Stimulated activated naive CD8-positive, alpha-beta T cell treated with anti-CD3 and anti-CD28 coated beads, Interleukin-15, Interleukin-2, amounts not matched to agents 100 U/mL and 50 U/mL, for 24 hours (primary cell): ENCODE measurements around the gene IFTAP.
A peak's percentile ranks its signal among the peaks of the same experiment; 100 is the strongest.

Experiments
- ATAC-seq: fragments of 150-1000 bp; cut with Tn5 transposase; one replicate; pipeline ENCODE4 v1.10.0; 2021
- DNase-seq: peaks from one replicate; pipeline ENCODE4 v3.0.0; 2021

IFTAP gene

DNA sequence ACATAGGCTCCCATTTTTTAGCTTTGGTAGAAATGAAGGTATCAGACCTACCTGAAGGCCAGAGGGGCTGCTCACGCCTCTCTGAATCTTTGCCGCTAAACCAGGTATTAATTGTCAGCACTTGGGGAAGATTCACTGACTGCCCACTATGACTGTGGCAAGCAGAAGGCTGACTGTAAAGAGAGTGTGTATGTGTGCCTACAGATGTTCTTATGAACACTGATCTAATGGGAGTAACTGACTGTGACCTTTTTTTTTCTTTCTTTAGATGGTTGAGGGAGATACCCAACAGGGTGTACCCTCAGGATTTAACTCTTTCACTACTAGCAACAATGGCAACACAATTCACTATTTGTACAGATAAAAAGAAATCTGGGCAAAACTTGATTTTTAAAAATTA lies 3.7 kb downstream of the IFTAP start, which contains the start of gene RAG2:
TSS of gene RAG2 (minus strand) at position 186 of the 400 bp plus-strand sequence. CDS start 4,068 bp downstream, outside the sequence.
- ATAC-seq, result no peak
- DNase-seq, result no peak

DNA sequence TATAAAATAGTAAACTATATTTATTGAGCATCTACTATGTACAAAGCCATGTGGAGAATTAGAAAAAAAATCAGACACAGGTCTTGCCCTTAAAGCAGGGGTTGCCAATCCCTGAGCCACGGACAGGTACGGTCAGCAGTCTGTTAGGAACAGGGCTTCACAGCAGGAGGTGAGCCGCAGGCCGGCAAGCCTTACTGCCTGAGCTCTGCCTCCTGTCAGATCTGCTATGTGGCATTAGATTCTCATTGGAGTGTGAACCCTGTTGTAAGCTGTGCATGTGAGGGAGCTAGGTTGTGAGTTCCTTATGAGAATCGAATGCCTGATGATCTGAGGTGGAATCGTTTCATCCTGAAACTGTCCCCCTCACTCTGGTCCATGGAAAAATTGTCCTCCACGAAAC lies 5.9 kb downstream of the IFTAP start:
- no peak for DNase-seq
- ATAC-seq, result no peak

- DNase-seq (no peak), ATAC-seq (no peak)
These were observed 6.9 kb downstream of the IFTAP start for GRCh38 chr11:36601155-36601554.

GRCh38 chr11:36602135-36602534 lies 7.8 kb downstream of the IFTAP start:
- no peak for DNase-seq

DNA sequence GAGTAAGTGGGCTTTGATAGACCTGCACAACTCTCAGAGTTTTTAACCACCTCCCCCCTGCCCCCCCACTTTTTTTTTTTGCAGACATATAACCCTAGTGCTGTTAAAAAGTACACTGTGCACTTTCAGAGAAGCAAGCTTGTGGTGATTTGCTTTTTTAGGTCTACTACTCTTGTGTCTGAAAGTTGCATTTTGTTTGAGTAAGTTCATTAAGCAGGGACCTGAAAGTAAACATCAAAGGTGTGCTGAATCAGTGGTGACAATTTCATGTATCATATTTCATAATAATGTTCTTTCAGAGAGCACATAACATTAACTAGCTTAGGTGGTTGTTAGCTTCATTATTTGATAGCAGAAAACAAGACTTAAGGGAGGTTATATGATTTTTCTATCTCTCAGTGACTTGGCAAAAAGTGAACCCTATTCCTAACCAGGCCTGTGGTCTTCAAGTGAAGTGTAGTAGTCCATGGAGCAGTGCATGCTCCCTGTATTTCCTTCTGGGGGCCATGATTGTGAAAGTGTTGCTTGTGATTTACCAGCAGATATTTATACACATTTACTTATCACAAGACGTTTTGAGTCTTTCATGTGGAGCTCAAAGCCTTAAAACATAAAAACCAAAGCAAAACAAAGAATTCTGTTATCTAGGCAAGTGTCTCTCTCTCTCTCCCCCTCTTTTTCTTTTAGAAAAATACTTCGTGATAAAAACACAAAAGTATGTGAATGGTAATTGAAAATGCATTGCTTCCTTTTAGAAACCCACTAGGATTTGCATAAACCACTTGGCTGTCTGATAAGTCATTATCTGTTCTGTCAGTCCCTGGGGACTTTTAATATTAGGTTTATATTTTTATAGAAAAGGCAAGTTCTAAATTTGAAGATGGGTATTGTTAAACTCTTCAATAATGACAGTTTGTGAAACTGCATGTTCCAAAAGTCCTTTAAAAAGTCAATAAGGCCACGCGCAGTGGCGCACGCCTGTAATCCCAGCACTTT lies 11.2 kb downstream of the IFTAP start:
- ATAC-seq (no peak), DNase-seq (no peak)

More at GRCh38 chr11:36602135-36602534, 7.8 kb downstream of the IFTAP start:
- ATAC-seq, result no peak

- ATAC-seq, result no peak
These were observed 14.3 kb downstream of the IFTAP start for GRCh38 chr11:36608491-36609199.

DNA sequence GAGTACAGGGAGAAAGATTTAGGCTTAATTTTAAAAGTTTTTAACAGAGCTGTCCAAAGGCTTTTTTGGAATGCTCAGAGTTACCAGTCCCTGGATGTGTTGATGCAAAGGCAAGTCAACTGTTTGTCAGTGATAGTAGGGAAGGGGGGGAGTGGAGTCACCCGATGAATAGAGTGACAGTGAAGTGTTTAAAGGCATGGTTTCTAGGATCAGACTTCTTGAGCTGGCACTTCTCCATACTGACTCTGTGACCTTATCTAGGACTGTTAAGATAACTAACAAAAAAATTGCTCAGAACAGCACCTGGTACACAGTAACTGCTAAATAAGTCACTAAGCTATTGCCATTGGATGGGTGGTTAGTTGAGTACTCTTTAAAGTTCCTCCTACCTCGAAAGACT lies 15.1 kb downstream of the IFTAP start:
- no peak for ATAC-seq
- DNase-seq, result no peak

More at GRCh38 chr11:36608491-36609199, 14.3 kb downstream of the IFTAP start:
- no peak for DNase-seq

GRCh38 chr11:36615826-36616225 lies 21.5 kb downstream of the IFTAP start:
- DNase-seq, result no peak
- ATAC-seq, result no peak

DNA sequence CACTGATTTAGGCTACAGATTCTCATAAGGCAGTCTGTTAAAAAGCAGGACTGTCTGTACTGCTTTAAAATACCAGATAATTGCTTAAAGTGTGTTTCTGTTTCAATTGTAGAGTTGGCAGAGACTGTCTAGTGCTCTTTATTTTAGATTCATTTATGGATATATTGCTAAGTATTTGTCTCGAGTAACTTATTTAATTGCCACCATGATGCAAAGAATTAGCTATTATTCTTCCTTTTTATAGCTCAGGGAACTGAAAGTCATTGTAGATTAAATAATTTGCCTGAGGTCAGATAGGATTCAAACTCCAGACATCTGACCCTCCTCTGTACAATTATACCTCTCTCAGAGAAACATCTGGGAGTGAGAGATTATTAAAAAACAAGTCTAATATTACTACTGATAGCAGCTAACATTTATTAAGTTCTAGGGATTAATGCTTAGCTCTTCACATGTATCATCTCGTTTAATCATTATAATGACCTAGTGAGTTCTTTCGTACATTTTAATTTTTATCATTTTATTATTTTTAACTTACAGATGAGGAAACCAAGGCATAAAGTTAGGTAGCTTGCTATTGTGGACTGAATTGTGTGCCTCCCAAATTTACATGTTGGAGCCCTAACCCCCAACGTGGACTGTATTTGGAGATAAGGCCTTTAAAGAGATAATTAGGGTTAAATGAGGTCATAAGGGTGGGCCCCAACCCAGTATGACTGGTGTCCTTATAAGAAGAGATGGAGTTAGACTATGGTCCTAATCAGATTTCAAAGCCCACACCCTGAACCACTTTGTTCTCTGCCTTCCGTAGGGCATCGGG lies 23.5 kb downstream of the IFTAP start:
- DNase-seq, result no peak
- no peak for ATAC-seq

- ATAC-seq (no peak), DNase-seq (no peak)
These were observed 24.2 kb downstream of the IFTAP start for GRCh38 chr11:36618363-36619047.

GRCh38 chr11:36619502-36619901 lies 25.2 kb downstream of the IFTAP start:
- no peak for ATAC-seq

DNA sequence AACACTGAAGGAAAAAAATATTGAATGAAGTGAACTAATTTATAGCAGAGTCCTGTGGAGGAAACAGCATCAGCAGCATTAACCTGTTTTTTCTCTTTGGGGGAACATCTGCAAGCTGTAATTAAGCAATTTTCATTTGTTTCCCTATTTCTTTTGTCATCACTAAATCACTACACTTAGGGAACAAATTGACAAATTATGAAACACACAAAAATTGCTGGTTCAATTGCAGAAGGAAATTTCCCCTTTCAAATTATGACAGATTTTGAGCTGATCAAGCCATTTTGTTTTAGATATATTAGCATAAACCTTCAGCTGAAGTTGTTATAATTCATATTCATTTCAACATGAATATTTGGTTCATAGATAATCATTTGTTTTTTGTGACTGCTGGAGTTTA lies 25.9 kb downstream of the IFTAP start:
- no peak for ATAC-seq

More at GRCh38 chr11:36619502-36619901, 25.2 kb downstream of the IFTAP start:
- DNase-seq, result no peak

GRCh38 chr11:36622431-36623136 lies 28.3 kb downstream of the IFTAP start:
- DNase-seq (no peak), ATAC-seq (peak; percentile 46)

More for the DNA sequence above, 25.9 kb downstream of the IFTAP start:
- DNase-seq, result no peak

GRCh38 chr11:36623494-36623893 lies 29.2 kb downstream of the IFTAP start:
- DNase-seq (no peak), ATAC-seq (no peak)

DNA sequence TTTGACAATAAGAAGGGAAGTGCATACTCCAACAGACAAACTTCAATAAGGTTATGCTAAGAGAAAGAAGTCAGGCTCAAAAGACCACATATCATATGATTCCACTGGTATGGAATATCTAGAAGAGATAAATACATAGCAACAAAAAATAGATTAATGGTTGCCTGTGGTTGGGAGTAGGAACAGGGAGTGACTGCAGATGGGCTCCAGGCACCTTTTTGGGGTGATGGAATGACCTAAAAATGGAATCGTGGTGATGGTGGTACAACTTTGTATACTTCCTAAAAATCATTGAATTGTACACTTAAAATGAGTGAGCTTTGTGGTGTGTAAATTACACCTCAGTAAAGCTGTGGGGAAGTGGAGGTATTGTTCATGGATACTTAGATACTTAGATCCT lies 32.7 kb downstream of the IFTAP start:
- ATAC-seq, result no peak
- DNase-seq, result no peak

- no peak for ATAC-seq
- DNase-seq, result no peak
These were observed 33.2 kb downstream of the IFTAP start for GRCh38 chr11:36627471-36627870.

GRCh38 chr11:36628141-36628540 lies 33.8 kb downstream of the IFTAP start:
- ATAC-seq, result no peak
- no peak for DNase-seq

- DNase-seq, result no peak
- no peak for ATAC-seq
These were observed 34.5 kb downstream of the IFTAP start for GRCh38 chr11:36628765-36629244.

GRCh38 chr11:36631774-36632173 lies 37.5 kb downstream of the IFTAP start:
- ATAC-seq (no peak), DNase-seq (no peak)

DNA sequence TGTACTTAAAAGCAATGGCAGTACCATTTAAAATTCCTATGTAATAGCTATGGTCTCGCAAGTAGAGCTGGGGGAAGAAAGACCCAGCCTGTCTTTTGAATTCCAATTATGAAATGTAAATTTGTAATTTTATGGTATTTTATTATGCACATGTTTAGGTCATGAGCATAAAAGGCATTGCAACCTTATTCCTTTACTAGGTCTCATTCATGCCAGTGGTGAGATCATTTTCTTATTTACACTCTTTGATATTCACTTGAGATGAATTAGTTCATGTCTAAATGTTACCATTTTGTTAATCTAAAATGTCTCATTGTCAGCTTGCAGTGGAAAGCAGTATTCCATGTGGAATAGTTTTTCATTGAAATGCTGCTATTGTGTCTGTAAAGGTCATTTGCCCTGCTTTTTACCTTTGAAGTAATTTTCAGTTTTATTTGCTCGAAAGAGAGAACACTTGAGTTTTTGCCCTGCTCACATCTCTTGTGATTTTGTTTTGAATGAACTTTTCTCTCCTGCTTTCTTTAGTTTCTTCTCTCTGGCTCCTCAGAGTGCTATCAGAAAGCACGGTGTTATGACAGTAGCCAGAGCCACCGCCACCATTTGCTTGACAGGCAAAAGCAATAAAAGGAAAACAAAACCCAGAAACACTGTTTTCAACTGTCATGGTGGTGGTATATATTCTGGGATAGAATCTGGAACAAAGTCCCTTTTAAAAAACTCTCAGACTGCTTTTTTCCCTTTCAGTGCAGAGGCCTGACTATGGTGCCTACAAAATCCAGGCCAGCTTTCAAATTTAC lies 41.0 kb downstream of the IFTAP start:
- DNase-seq (no peak), ATAC-seq (no peak)
